Measurements from ENCODE around the gene BARD1.
"Not testable (repeated sequence)": the region's sequence is repeated elsewhere in the genome, so short reads cannot be mapped to it uniquely, and the experiment has no call there.

The BARD1 gene

DNA sequence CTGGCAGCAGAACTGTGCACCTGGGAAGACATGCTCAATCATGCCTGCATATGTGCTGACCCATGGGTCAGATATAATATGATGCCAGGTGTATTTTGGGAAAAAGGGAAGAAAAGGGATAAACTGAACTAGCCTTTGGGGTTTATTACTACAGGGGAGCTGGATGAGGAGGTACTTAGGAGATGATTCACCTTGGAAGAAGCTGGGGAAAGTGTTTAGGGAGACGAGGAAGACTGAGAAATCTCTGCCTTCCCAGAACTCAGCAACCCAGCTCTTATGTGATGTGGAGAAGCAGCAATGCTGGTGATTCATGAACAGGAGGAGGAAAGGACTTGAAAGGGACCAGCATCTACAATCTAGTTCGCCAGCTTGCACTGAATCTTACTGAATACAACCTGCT lies 110.2 kb downstream of the BARD1 start:
- H3K79me2 ChIP-seq (ENCODE audit: control insufficient read depth, low read length) = no peaks in the 10 kb centered on the region
- no peaks in the 10 kb centered on the region for H3K9me3 ChIP-seq (ENCODE audit: control insufficient read depth, insufficient read depth, low read length)
- TF ChIP-seq EZH2phosphoT487 (IDR thresholded peaks at IDR 0.05; ENCODE audit: borderline replicate concordance, low read length) = no peak
- TF ChIP-seq, protein P1, sequence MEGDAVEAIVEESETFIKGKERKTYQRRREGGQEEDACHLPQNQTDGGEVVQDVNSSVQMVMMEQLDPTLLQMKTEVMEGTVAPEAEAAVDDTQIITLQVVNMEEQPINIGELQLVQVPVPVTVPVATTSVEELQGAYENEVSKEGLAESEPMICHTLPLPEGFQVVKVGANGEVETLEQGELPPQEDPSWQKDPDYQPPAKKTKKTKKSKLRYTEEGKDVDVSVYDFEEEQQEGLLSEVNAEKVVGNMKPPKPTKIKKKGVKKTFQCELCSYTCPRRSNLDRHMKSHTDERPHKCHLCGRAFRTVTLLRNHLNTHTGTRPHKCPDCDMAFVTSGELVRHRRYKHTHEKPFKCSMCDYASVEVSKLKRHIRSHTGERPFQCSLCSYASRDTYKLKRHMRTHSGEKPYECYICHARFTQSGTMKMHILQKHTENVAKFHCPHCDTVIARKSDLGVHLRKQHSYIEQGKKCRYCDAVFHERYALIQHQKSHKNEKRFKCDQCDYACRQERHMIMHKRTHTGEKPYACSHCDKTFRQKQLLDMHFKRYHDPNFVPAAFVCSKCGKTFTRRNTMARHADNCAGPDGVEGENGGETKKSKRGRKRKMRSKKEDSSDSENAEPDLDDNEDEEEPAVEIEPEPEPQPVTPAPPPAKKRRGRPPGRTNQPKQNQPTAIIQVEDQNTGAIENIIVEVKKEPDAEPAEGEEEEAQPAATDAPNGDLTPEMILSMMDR (IDR thresholded peaks at IDR 0.05; ENCODE audit: low read depth, low read length, poor library complexity, severe bottlenecking) = no peak
- no peak overlapping the region for H3K4me2 ChIP-seq (ENCODE audit: low read length)
- no peaks in the 10 kb centered on the region for H3K36me3 ChIP-seq (ENCODE audit: control insufficient read depth, low read length)
- no peaks in the 10 kb centered on the region for H4K20me1 ChIP-seq (ENCODE audit: control insufficient read depth, insufficient read depth, low read depth, low read length)
- H3F3A ChIP-seq (ENCODE audit: control insufficient read depth, insufficient read depth) = no peaks in the 10 kb centered on the region
- H3K9me2 ChIP-seq (replicated peaks; ENCODE audit: control insufficient read depth, low read length) = no peaks in the 10 kb centered on the region
- H3K4me3 ChIP-seq (ENCODE audit: low read length) = no peak overlapping the region
- no peaks in the 10 kb centered on the region for H3K27me3 ChIP-seq (ENCODE audit: control insufficient read depth, low read length)
- H3K4me1 ChIP-seq (ENCODE audit: control insufficient read depth, low read length) = no peaks in the 10 kb centered on the region
- H3K27ac ChIP-seq (ENCODE audit: low read depth, low read length) = no peak overlapping the region

DNA sequence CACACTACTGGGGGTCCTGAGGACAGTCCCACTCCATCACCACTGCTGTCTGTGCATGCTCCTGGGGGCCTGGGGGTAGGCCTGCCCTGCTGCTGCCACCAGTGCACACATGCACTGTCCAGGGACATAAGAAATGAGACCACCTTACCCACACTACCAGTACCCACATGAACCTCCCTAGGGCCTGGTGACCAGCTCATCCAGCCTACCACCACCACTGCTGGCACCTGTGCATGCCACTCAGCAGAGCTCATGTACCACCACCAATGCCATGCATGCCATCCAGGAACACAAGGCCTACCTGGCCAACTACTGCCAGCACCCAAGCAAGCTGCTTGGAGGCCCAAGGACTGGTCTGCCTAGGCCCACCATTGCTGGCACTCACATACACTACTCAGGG lies 112.8 kb downstream of the BARD1 start:
- H3K4me1 ChIP-seq (ENCODE audit: control insufficient read depth, low read length) = no peaks in the 10 kb centered on the region
- H3K27me3 ChIP-seq (ENCODE audit: control insufficient read depth, low read length) = no peaks in the 10 kb centered on the region
- no peaks in the 10 kb centered on the region for H3K79me2 ChIP-seq (ENCODE audit: control insufficient read depth, low read length)
- H3K27ac ChIP-seq (ENCODE audit: low read depth, low read length) = no peak overlapping the region
- H3F3A ChIP-seq (ENCODE audit: control insufficient read depth, insufficient read depth) = no peaks in the 10 kb centered on the region
- no peaks in the 10 kb centered on the region for H3K36me3 ChIP-seq (ENCODE audit: control insufficient read depth, low read length)
- no peaks in the 10 kb centered on the region for H3K9me2 ChIP-seq (replicated peaks; ENCODE audit: control insufficient read depth, low read length)
- H3K4me3 ChIP-seq (ENCODE audit: low read length) = no peak overlapping the region
- H3K9me3 ChIP-seq (ENCODE audit: control insufficient read depth, insufficient read depth, low read length) = no peaks in the 10 kb centered on the region
- no peak for TF ChIP-seq EZH2phosphoT487 (IDR thresholded peaks at IDR 0.05; ENCODE audit: borderline replicate concordance, low read length)
- TF ChIP-seq, protein P1 (IDR thresholded peaks at IDR 0.05; ENCODE audit: low read depth, low read length, poor library complexity, severe bottlenecking) = no peak
- H3K4me2 ChIP-seq (ENCODE audit: low read length) = no peak overlapping the region
- H4K20me1 ChIP-seq (ENCODE audit: control insufficient read depth, insufficient read depth, low read depth, low read length) = no peaks in the 10 kb centered on the region

DNA sequence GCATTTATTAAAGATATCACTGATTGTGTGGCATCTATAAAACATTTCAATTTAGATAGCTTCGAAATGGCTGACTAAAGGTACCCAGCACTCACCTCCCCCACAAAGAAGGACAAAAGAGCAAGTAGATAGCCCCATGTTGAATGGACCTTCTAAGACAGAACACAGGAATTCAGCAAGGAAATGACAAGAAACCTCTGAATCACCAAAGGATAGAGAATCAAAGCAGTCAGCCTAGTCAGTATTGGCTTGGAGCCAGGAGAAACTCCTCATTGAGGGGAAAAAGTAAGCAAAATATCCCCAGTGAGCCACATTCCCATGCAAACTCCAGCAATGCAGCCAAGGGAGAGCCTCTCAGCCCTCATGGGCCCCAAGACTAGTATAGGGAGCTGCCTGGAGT lies 113.7 kb downstream of the BARD1 start:
- Histone ChIP-seq H3K27me3 (ENCODE audit: control insufficient read depth, low read length) (no peaks in the 10 kb centered on the region), H3K9me3 (ENCODE audit: control insufficient read depth, insufficient read depth, low read length) (no peaks in the 10 kb centered on the region), H3K79me2 (ENCODE audit: control insufficient read depth, low read length) (no peaks in the 10 kb centered on the region), H4K20me1 (ENCODE audit: control insufficient read depth, insufficient read depth, low read depth, low read length) (no peaks in the 10 kb centered on the region), H3K36me3 (ENCODE audit: control insufficient read depth, low read length) (no peaks in the 10 kb centered on the region), H3K4me1 (ENCODE audit: control insufficient read depth, low read length) (no peaks in the 10 kb centered on the region), H3K9me2 (replicated peaks; ENCODE audit: control insufficient read depth, low read length) (no peaks in the 10 kb centered on the region), H3F3A (ENCODE audit: control insufficient read depth, insufficient read depth) (no peaks in the 10 kb centered on the region), H3K4me2 (ENCODE audit: low read length) (no peak overlapping the region), H3K4me3 (ENCODE audit: low read length) (no peak overlapping the region), H3K27ac (ENCODE audit: low read depth, low read length) (no peak overlapping the region)
- TF ChIP-seq, protein P1 (IDR thresholded peaks at IDR 0.05; ENCODE audit: low read depth, low read length, poor library complexity, severe bottlenecking) = no peak
- no peak for TF ChIP-seq EZH2phosphoT487 (IDR thresholded peaks at IDR 0.05; ENCODE audit: borderline replicate concordance, low read length)

DNA sequence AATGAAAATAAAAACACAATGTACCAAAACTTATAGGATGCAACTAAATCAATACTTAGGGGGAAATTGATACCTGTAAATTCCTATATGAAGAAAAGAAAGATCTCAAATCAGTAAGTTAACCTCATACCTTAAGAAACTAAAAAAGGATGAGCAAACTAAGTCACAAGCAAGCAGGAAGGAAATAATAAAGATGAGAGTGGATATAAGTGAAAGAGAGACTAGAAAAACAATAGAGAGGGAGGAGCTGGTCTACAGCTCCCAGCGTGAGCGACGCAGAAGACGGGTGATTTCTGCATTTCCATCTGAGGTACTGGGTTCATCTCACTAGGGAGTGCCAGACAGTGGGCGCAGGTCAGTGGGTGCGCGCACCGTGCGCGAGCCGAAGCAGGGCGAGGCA lies 125.9 kb downstream of the BARD1 start:
- H3K9me2 ChIP-seq (replicated peaks; ENCODE audit: control insufficient read depth, low read length); H3F3A ChIP-seq (ENCODE audit: control insufficient read depth, insufficient read depth); H3K4me3 ChIP-seq (ENCODE audit: low read length); H3K36me3 ChIP-seq (ENCODE audit: control insufficient read depth, low read length); H3K4me2 ChIP-seq (ENCODE audit: low read length); H3K27me3 ChIP-seq (ENCODE audit: control insufficient read depth, low read length); H3K9me3 ChIP-seq (ENCODE audit: control insufficient read depth, insufficient read depth, low read length); H4K20me1 ChIP-seq (ENCODE audit: control insufficient read depth, insufficient read depth, low read depth, low read length); H3K79me2 ChIP-seq (ENCODE audit: control insufficient read depth, low read length); H3K4me1 ChIP-seq (ENCODE audit: control insufficient read depth, low read length); H3K27ac ChIP-seq (ENCODE audit: low read depth, low read length): not testable (repeated sequence)

All from DOHH2 (cell line).